B cell (primary cell): Measurements from ENCODE around the gene MAN1A2. TPM values are rescaled to one million over a fixed set of nuclear protein-coding genes. Genes with fewer than 3 reads are reported as not detected.

Experiments
- ATAC-seq: fragments of 200-7000 bp; cut with Tn5 transposase; one replicate; pipeline ENCODE4 v1.10.0; 2021; ENCODE audit warnings: low read depth, mild to moderate bottlenecking, moderate number of reproducible peaks, moderate library complexity
- CTCF ChIA-PET: fragments of 350-600 bp; sonication (Branson Sonifier 250); formaldehyde crosslinking; loops from one replicate; lab custom pipeline; 2021; ENCODE audit warnings: antibody characterized with exemption, inconsistent platforms; lab: Charles Lee
- POLR2A ChIA-PET: fragments of 350-600 bp; sonication (Branson Sonifier 250); formaldehyde crosslinking; loops from one replicate; lab custom pipeline; 2021; ENCODE audit warnings: antibody characterized with exemption; lab: Charles Lee
- DNase-seq: peaks from one replicate; pipeline ENCODE4 v3.0.0; 2013
- H2AFZ ChIP-seq: 2 replicates; pipeline ENCODE4 v1.6.1; 2012; ENCODE audit warnings: mild to moderate bottlenecking, low read depth, low read length; ENCODE audit not compliant: insufficient read depth, poor library complexity, severe bottlenecking
- H3K27ac ChIP-seq, 2 donors: 1 replicate in 1 of 2; 2 replicates in 1 of 2; pipeline ENCODE4 v1.5.1; 2012 to 2013; ENCODE audit warnings: low read length in 2 of 2, mild to moderate bottlenecking in 2 of 2, moderate library complexity in 1 of 2
- H3K27me3 ChIP-seq, 4 experiments: fragments of 200-600 bp in 1 of 4; sonication (generic) in 1 of 4; replicated peaks in 1 of 4; 1 replicate in 2 of 4; 2 replicates in 2 of 4; pipeline versions ENCODE4 v1.6.1 to v1.7.0; 2013 to 2016; ENCODE audit warnings: low read length in 3 of 4, mild to moderate bottlenecking in 2 of 4, mixed read lengths in 1 of 4, moderate library complexity in 1 of 4; ENCODE audit not compliant: insufficient read depth in 4 of 4, control insufficient read depth in 3 of 4; ENCODE audit errors: control extremely low read depth in 1 of 4
- H3K36me3 ChIP-seq, 2 experiments: replicated peaks in 1 of 2; 1 replicate in 1 of 2; 2 replicates in 1 of 2; pipeline versions ENCODE4 v1.6.1 to v1.7.1; 2013; ENCODE audit warnings: low read length in 1 of 2; ENCODE audit not compliant: insufficient read depth in 2 of 2, control insufficient read depth in 1 of 2; ENCODE audit errors: control extremely low read depth in 1 of 2, extremely low read depth in 1 of 2
- H3K4me1 ChIP-seq, 2 donors: fragments of 200-600 bp in 1 of 2; sonication (generic) in 1 of 2; 1 replicate in 1 of 2; 2 replicates in 1 of 2; pipeline versions ENCODE4 v1.5.1 to v1.6.1; 2013 to 2017; ENCODE audit warnings: low read length in 2 of 2; ENCODE audit not compliant: control insufficient read depth in 2 of 2, insufficient read depth in 2 of 2
- H3K4me2 ChIP-seq: replicated peaks from 2 replicates; pipeline ENCODE3; 2012; ENCODE audit warnings: mild to moderate bottlenecking, low read depth, low read length; ENCODE audit not compliant: poor library complexity, severe bottlenecking
- H3K4me3 ChIP-seq, 5 experiments: fragments of 200-600 bp in 1 of 5; sonication (generic) in 1 of 5; 1 replicate in 3 of 5; 2 replicates in 2 of 5; pipeline versions ENCODE4 v1.5.1 to v1.7.0; 2011 to 2016; ENCODE audit warnings: low read length in 4 of 5, mild to moderate bottlenecking in 4 of 5, low read depth in 2 of 5, control low read depth in 1 of 5, moderate library complexity in 1 of 5; ENCODE audit not compliant: insufficient read depth in 1 of 5; ENCODE audit errors: control extremely low read depth in 1 of 5, extremely low read depth in 1 of 5
- H3K79me2 ChIP-seq: fragments of 200-600 bp; sonication (generic); one replicate; pipeline ENCODE4 v1.6.0; 2016; ENCODE audit warnings: low read length; ENCODE audit not compliant: control insufficient read depth, insufficient read depth
- H3K9ac ChIP-seq: fragments of 200-600 bp; sonication (generic); 2 replicates; pipeline ENCODE4 v1.6.1; 2017; ENCODE audit warnings: mild to moderate bottlenecking, low read length, moderate library complexity
- H3K9me3 ChIP-seq, 3 donors: one replicate each; pipeline versions ENCODE4 v1.6.1 to v1.7.1; 2013; ENCODE audit warnings: low read length in 2 of 3; ENCODE audit not compliant: control insufficient read depth in 2 of 3, insufficient read depth in 1 of 3; ENCODE audit errors: control extremely low read depth in 1 of 3
- H4K20me1 ChIP-seq: 2 replicates; pipeline ENCODE4 v1.6.0; 2012; ENCODE audit warnings: mild to moderate bottlenecking, low read length; ENCODE audit not compliant: insufficient read depth, control insufficient read depth, poor library complexity, severe bottlenecking
- H3K27ac Mint-ChIP-seq: one replicate; pipeline ENCODE4 v1.8.0; 2021; ENCODE audit warnings: mixed read lengths
- H3K27me3 Mint-ChIP-seq: one replicate; pipeline ENCODE4 v1.8.0; 2021; ENCODE audit warnings: mixed read lengths
- H3K4me1 Mint-ChIP-seq: one replicate; pipeline ENCODE4 v1.8.0; 2021; ENCODE audit warnings: mixed read lengths
- H3K4me3 Mint-ChIP-seq: one replicate; pipeline ENCODE4 v1.8.0; 2021; ENCODE audit warnings: mixed read lengths
- H3K9me3 Mint-ChIP-seq: one replicate; pipeline ENCODE4 v1.8.0; 2022; ENCODE audit warnings: mixed read lengths; ENCODE audit not compliant: insufficient read depth
- EZH2 ChIP-seq: IDR thresholded peaks from 2 replicates; pipeline ENCODE4 v1.6.1; 2012; ENCODE audit warnings: borderline replicate concordance, low read depth, mild to moderate bottlenecking, moderate library complexity, low read length; ENCODE audit not compliant: insufficient read depth, poor library complexity, severe bottlenecking
- WGBS: methylation state at CpG from one replicate; pipeline ENCODE4 v1.1.5; 2013; ENCODE audit warnings: missing lambda C conversion rate; ENCODE audit not compliant: insufficient coverage; 5-methylcytosine and 5-hydroxymethylcytosine counted together
- intact Hi-C: fragments of 100-400 bp; cut with micrococcal nuclease; formaldehyde crosslinking; loops from one replicate; pipeline ENCODE4 v1.10.0; 2022
- polyA plus RNA-seq: library from polyadenylated mRNA; depleted of rRNA; stranded (reverse); fragments of >200 nt; gene quantifications from 2 replicates; pipeline ENCODE4 v1.2.3, GENCODE V29; 2012
- total RNA-seq, 2 donors: library from RNA; stranded (reverse); fragments of 120-200 nt in 1 of 2; gene quantifications; 1 replicate in 1 of 2; 2 replicates in 1 of 2; pipeline versions ENCODE4 v1.2.3 to v1.2.4, GENCODE V29; 2013 to 2022
- TF ChIP-seq, protein P1 (sequence below): fragments of 200-600 bp; IDR thresholded peaks from one replicate; pipeline ENCODE4 v1.8.0; 2022; ENCODE audit warnings: antibody characterized with exemption, mild to moderate bottlenecking

The MAN1A2 gene
- total and polyA plus RNA-seq, 2 donors (not counting 1 experiment from before 2014, with no cell fraction given) = 4.6 to 55.6 TPM

- intact Hi-C loops = no loop called here
- no peak overlapping the region for H3K9ac ChIP-seq
- TF ChIP-seq, protein P1, sequence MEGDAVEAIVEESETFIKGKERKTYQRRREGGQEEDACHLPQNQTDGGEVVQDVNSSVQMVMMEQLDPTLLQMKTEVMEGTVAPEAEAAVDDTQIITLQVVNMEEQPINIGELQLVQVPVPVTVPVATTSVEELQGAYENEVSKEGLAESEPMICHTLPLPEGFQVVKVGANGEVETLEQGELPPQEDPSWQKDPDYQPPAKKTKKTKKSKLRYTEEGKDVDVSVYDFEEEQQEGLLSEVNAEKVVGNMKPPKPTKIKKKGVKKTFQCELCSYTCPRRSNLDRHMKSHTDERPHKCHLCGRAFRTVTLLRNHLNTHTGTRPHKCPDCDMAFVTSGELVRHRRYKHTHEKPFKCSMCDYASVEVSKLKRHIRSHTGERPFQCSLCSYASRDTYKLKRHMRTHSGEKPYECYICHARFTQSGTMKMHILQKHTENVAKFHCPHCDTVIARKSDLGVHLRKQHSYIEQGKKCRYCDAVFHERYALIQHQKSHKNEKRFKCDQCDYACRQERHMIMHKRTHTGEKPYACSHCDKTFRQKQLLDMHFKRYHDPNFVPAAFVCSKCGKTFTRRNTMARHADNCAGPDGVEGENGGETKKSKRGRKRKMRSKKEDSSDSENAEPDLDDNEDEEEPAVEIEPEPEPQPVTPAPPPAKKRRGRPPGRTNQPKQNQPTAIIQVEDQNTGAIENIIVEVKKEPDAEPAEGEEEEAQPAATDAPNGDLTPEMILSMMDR = no peak
- TF ChIP-seq EZH2 = no peak
- peaks cover 0 to 5% (median 0%) of the 10 kb centered on the region in 4 experiments for H3K27me3 ChIP-seq
- Mint-ChIP-seq H3K27me3 (peaks cover 36% of the 10 kb centered on the region), H3K4me3 (no peak overlapping the region), H3K27ac (no peak overlapping the region), H3K4me1 (no peaks in the 10 kb centered on the region), H3K9me3 (no peaks in the 10 kb centered on the region)
- no peaks in the 10 kb centered on the region for H3K9me3 ChIP-seq
- no peak overlapping the region for H3K4me2 ChIP-seq
- no peaks in the 10 kb centered on the region for H4K20me1 ChIP-seq
- H2AFZ ChIP-seq = no peak overlapping the region
- no peaks in the 10 kb centered on the region for H3K4me1 ChIP-seq
- DNase-seq (no peak), ATAC-seq (no peak)
- H3K79me2 ChIP-seq = no peaks in the 10 kb centered on the region
- CTCF ChIA-PET = interaction anchor here (0.8 kb wide), 1 partner anchor 9 kb away, joined by 3 read pairs; no protein-coding TSS in a partner anchor
- no peak overlapping the region for H3K4me3 ChIP-seq
- no peaks in the 10 kb centered on the region for H3K36me3 ChIP-seq
- POLR2A ChIA-PET = no interaction called here
- H3K27ac ChIP-seq = no peak overlapping the region
These were observed 40.2 kb upstream of the MAN1A2 start for GRCh38 chr1:117327011-117327410.

- Mint-ChIP-seq H3K27me3 (peaks cover 20% of the 10 kb centered on the region), H3K4me1 (no peaks in the 10 kb centered on the region), H3K9me3 (no peaks in the 10 kb centered on the region), H3K27ac (no peak overlapping the region), H3K4me3 (no peak overlapping the region)
- H3K27me3 ChIP-seq = no peaks in the 10 kb centered on the region
- H3K79me2 ChIP-seq = no peaks in the 10 kb centered on the region
- POLR2A ChIA-PET = no interaction called here
- CTCF ChIA-PET = interaction anchor here (1.3 kb wide), 1 partner anchor 8 kb away, joined by 3 read pairs; no protein-coding TSS in a partner anchor
- WGBS = 100% methylated on average over 2 of the region's 4 CpGs
- H3K4me3 ChIP-seq = no peak overlapping the region
- no peak overlapping the region for H3K9ac ChIP-seq
- TF ChIP-seq EZH2 = no peak
- TF ChIP-seq, protein P1 = no peak
- no peak overlapping the region for H2AFZ ChIP-seq
- H3K27ac ChIP-seq = no peak overlapping the region
- no peak overlapping the region for H3K4me2 ChIP-seq
- H3K36me3 ChIP-seq = no peaks in the 10 kb centered on the region
- no peaks in the 10 kb centered on the region for H3K4me1 ChIP-seq
- H3K9me3 ChIP-seq = peaks cover 0 to 9% (median 0%) of the 10 kb centered on the region in 3 donors
- no peaks in the 10 kb centered on the region for H4K20me1 ChIP-seq
- ATAC-seq (no peak), DNase-seq (no peak)
- intact Hi-C loops = no loop called here
These were observed 31.7 kb upstream of the MAN1A2 start for GRCh38 chr1:117335376-117336086.
